WTC11 (cell line): ENCODE measurements around the gene SKAP1. TPM values are rescaled to one million over a fixed set of nuclear protein-coding genes. Genes with fewer than 3 reads are reported as not detected.

ENCODE experiments used
- ATAC-seq: fragments of 200-7000 bp; cut with Tn5 transposase; 2 replicates; pipeline ENCODE4 v1.10.0; 2021; ENCODE audit warnings: mild to moderate bottlenecking, moderate library complexity
- CTCF ChIA-PET: fragments of 300-600 bp; sonication (Branson Sonifier 250); formaldehyde crosslinking; loops from one replicate; lab custom pipeline; 2021; ENCODE audit warnings: antibody characterized with exemption; lab: Charles Lee
- POLR2A ChIA-PET: fragments of 350-600 bp; sonication (Branson Sonifier 250); formaldehyde crosslinking; loops from one replicate; lab custom pipeline; 2021; ENCODE audit warnings: antibody characterized with exemption; lab: Charles Lee
- DNase-seq: peaks from one replicate; pipeline ENCODE4 v3.0.0; 2021; ENCODE audit warnings: low spot score
- H3K27ac Mint-ChIP-seq: 2 replicates; pipeline ENCODE4 v1.8.0; 2021; ENCODE audit warnings: mixed read lengths
- H3K27me3 Mint-ChIP-seq: 2 replicates; pipeline ENCODE4 v1.8.0; 2021; ENCODE audit warnings: low read depth, mild to moderate bottlenecking, moderate library complexity, mixed read lengths
- H3K36me3 Mint-ChIP-seq: 2 replicates; pipeline ENCODE4 v1.8.0; 2021; ENCODE audit warnings: mixed read lengths
- H3K4me1 Mint-ChIP-seq: 2 replicates; pipeline ENCODE4 v1.8.0; 2022; ENCODE audit warnings: mixed read lengths
- H3K4me3 Mint-ChIP-seq: 2 replicates; pipeline ENCODE4 v1.8.0; 2021; ENCODE audit warnings: mild to moderate bottlenecking, moderate library complexity, mixed read lengths
- H3K9me3 Mint-ChIP-seq: 2 replicates; pipeline ENCODE4 v1.8.0; 2021; ENCODE audit warnings: mixed read lengths
- ATF3 ChIP-seq: sonication (generic); formaldehyde crosslinking; conservative IDR thresholded peaks from 2 replicates; pipeline ENCODE4 v1.8.1; 2022; ENCODE audit warnings: mild to moderate bottlenecking, missing genetic modification reagents
- CREB1 ChIP-seq: sonication (generic); formaldehyde crosslinking; IDR thresholded peaks from 2 replicates; pipeline ENCODE4 v1.8.0; 2023; ENCODE audit warnings: mild to moderate bottlenecking, missing genetic modification reagents
- CREM ChIP-seq: sonication (generic); formaldehyde crosslinking; IDR thresholded peaks from 2 replicates; pipeline ENCODE4 v1.8.1; 2022; ENCODE audit warnings: mild to moderate bottlenecking, missing genetic modification reagents, moderate library complexity
- ESRRA ChIP-seq: sonication (generic); formaldehyde crosslinking; IDR thresholded peaks from 2 replicates; pipeline ENCODE4 v1.8.1; 2022; ENCODE audit warnings: mild to moderate bottlenecking, missing genetic modification reagents, borderline replicate concordance
- FOXJ3 ChIP-seq: sonication (generic); formaldehyde crosslinking; IDR thresholded peaks from 2 replicates; pipeline ENCODE4 v1.9.0; 2021; ENCODE audit warnings: missing genetic modification reagents, mild to moderate bottlenecking, borderline replicate concordance
- GTF2I ChIP-seq: fragments of 250-450 bp; sonication (Bioruptor Pico); conservative IDR thresholded peaks from 2 replicates; pipeline ENCODE4 v1.4.0; 2021; ENCODE audit warnings: mild to moderate bottlenecking
- IRF2 ChIP-seq: sonication (generic); formaldehyde crosslinking; IDR thresholded peaks from 2 replicates; pipeline ENCODE4 v1.8.0; 2022; ENCODE audit warnings: low read depth, missing genetic modification reagents, borderline replicate concordance
- KAT7 ChIP-seq: sonication (generic); formaldehyde crosslinking; IDR thresholded peaks from 2 replicates; pipeline ENCODE4 v1.8.1; 2023; ENCODE audit warnings: missing genetic modification reagents, mild to moderate bottlenecking, borderline replicate concordance
- MXD4 ChIP-seq: fragments of 250-450 bp; sonication (Bioruptor Pico); IDR thresholded peaks from 2 replicates; pipeline ENCODE4 v1.8.0; 2021; ENCODE audit warnings: mild to moderate bottlenecking, moderate library complexity, borderline replicate concordance
- OVOL2 ChIP-seq: fragments of 250-450 bp; sonication (Bioruptor Pico); IDR thresholded peaks from 2 replicates; pipeline ENCODE4 v1.9.0; 2021; ENCODE audit warnings: mild to moderate bottlenecking, borderline replicate concordance
- SMAD3 ChIP-seq: sonication (generic); formaldehyde crosslinking; IDR thresholded peaks from 2 replicates; pipeline ENCODE4 v1.8.0; 2022; ENCODE audit warnings: missing genetic modification reagents, mild to moderate bottlenecking, borderline replicate concordance
- TCF7 ChIP-seq: sonication (generic); formaldehyde crosslinking; IDR thresholded peaks from 2 replicates; pipeline ENCODE4 v1.8.0; 2022; ENCODE audit warnings: mild to moderate bottlenecking, low read depth, missing genetic modification reagents, moderate library complexity
- TEAD1 ChIP-seq: sonication (generic); formaldehyde crosslinking; IDR thresholded peaks from 2 replicates; pipeline ENCODE4 v1.8.0; 2022; ENCODE audit warnings: mild to moderate bottlenecking, missing genetic modification reagents
- TP53 ChIP-seq: sonication (generic); formaldehyde crosslinking; IDR thresholded peaks from 2 replicates; pipeline ENCODE4 v1.8.1; 2023; ENCODE audit warnings: mild to moderate bottlenecking, missing genetic modification reagents
- ZNF317 ChIP-seq: sonication (generic); formaldehyde crosslinking; IDR thresholded peaks from 2 replicates; pipeline ENCODE4 v1.8.1; 2023; ENCODE audit warnings: low read depth, mild to moderate bottlenecking, moderate library complexity, missing genetic modification reagents, borderline replicate concordance
- ZNF416 ChIP-seq: fragments of 250-450 bp; sonication (Bioruptor Pico); IDR thresholded peaks from 2 replicates; pipeline ENCODE4 v1.9.0; 2021; ENCODE audit warnings: mild to moderate bottlenecking, inconsistent platforms
- ZSCAN18 ChIP-seq: fragments of 250-450 bp; sonication (Bioruptor Pico); IDR thresholded peaks from 2 replicates; pipeline ENCODE4 v2.1.2; 2022; ENCODE audit warnings: mild to moderate bottlenecking, moderate library complexity
- total RNA-seq: library from RNA; stranded (reverse); gene quantifications from 3 replicates; pipeline ENCODE4 v1.2.3, GENCODE V29; 2021
- TF ChIP-seq, protein P1 (sequence below): sonication (generic); formaldehyde crosslinking; IDR thresholded peaks from 2 replicates; pipeline ENCODE4 v1.8.1; 2023; ENCODE audit warnings: mild to moderate bottlenecking, missing genetic modification reagents, moderate library complexity
- TF ChIP-seq, protein P2 (sequence below): sonication (generic); formaldehyde crosslinking; IDR thresholded peaks from 2 replicates; pipeline ENCODE4 v1.8.0; 2022; ENCODE audit warnings: mild to moderate bottlenecking, missing genetic modification reagents
- TF ChIP-seq, protein P3 (sequence below): sonication (generic); formaldehyde crosslinking; IDR thresholded peaks from 2 replicates; pipeline ENCODE4 v1.8.1; 2023; ENCODE audit warnings: mild to moderate bottlenecking, missing genetic modification reagents, moderate library complexity

Gene SKAP1
- total RNA-seq, 1 experiment from 2014 or later, result not detected

- ChIA-PET CTCF (interaction anchor here (0.8 to 3.0 kb wide), 3 partner anchors 12 to 36 kb away, joined by 4 to 14 read pairs (median 6); no protein-coding TSS in a partner anchor), POLR2A (no interaction called here)
- no peak overlapping the region for H3K4me3 Mint-ChIP-seq
- no peak for ATAC-seq
- no peaks in the 10 kb centered on the region for H3K36me3 Mint-ChIP-seq
- H3K4me1 Mint-ChIP-seq, result peaks cover 5% of the 10 kb centered on the region
- DNase-seq, result no peak
- TF ChIP-seq ZNF317 (CRISPR knock-in tag), result no peak
- H3K9me3 Mint-ChIP-seq, result no peaks in the 10 kb centered on the region
- no peaks in the 10 kb centered on the region; the same call in 1 of the 2 replicates for H3K27me3 Mint-ChIP-seq
- no peak overlapping the region for H3K27ac Mint-ChIP-seq
These were observed 134.4 kb downstream of the SKAP1 start for GRCh38 chr17:48295362-48296288.

DNA sequence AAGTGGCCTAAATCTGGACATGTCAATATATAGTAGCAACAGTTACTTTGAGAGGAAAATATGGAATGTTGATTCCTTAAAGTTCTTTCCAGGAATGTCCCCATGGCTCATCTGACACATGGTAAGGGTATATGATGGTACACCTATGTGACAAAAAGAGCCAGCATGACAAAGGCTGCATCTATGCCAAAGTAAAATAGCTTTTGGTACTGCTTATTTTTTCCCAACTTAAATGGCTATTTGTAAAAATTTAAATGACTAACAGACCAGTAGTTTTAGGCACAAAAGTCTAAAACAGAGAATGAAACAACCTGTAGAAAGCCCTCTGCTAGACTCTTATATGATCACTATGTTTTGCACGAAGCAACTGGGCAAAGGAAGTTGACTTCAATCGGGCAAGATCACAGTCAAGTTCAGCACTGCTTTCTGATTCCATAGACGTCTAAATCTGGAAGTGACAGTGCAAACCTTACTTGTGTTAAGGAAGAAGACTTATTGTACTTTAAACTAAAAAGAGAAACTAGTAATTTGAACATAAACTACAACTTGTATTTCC is 135.1 kb downstream of the SKAP1 start:
- H3K27me3 Mint-ChIP-seq, result no peaks in the 10 kb centered on the region
- POLR2A ChIA-PET, result no interaction called here
- ATAC-seq, result no peak

DNA sequence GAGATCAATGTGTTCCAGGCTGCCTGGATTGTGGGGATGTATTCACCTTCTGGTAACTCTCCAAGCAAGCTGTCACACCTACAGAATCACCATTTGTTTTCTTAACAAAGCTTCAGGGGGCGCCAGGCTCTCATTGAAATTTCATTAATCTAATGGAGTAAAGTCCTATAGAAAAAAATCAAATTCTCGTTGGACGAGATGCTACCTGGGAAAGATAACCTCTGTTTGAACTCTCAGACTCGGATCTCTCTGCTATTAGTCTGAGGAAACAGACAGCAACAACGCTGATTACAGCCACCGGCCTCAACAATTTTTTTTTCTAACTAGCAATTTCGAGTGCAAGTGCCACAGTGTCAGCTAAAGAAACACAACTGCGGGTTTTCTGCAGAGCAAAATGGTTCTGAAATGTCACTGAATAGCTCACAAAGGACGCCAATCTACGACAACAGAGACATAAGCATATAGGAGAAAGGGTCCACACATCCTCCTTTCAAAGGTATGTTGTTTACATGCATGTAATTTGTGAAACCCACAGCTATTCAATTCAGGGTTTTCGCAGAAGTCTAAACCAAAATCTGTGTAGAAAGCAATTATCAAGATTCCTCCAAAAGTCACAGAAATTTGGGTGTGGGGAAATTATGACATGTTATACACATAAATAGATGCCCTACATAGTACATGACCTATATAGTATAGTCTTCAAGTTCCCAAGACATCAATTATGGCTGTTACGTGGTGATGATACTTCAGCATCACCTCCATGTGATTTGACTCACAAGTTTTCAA is 135.8 kb downstream of the SKAP1 start:
- ChIA-PET CTCF (interaction anchor here (0.6 to 3.0 kb wide), 11 partner anchors 9 to 355 kb away, joined by 3 to 14 read pairs (median 6); no protein-coding TSS in a partner anchor), POLR2A (no interaction called here)
- Mint-ChIP-seq H3K27ac (no peak overlapping the region), H3K4me3 (no peak overlapping the region), H3K9me3 (no peaks in the 10 kb centered on the region), H3K36me3 (no peaks in the 10 kb centered on the region), H3K4me1 (peaks cover 5% of the 10 kb centered on the region), H3K27me3 (no peaks in the 10 kb centered on the region)
- ATAC-seq (peak; percentile 43; the same call in 1 of the 2 replicates), DNase-seq (no peak)
- TF ChIP-seq GTF2I (CRISPR knock-in tag) (no peak), ESRRA (CRISPR knock-in tag) (no peak), TCF7 (CRISPR knock-in tag) (no peak), CREB1 (no peak), TEAD1 (CRISPR knock-in tag) (no peak), IRF2 (no peak), TP53 (CRISPR knock-in tag) (no peak), CREM (CRISPR knock-in tag) (no peak), ZNF317 (CRISPR knock-in tag) (no peak), ZNF416 (CRISPR knock-in tag) (no peak), ZSCAN18 (CRISPR knock-in tag) (no peak)
- TF ChIP-seq, protein P1, sequence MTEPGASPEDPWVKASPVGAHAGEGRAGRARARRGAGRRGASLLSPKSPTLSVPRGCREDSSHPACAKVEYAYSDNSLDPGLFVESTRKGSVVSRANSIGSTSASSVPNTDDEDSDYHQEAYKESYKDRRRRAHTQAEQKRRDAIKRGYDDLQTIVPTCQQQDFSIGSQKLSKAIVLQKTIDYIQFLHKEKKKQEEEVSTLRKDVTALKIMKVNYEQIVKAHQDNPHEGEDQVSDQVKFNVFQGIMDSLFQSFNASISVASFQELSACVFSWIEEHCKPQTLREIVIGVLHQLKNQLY (CRISPR knock-in tag), result no peak

More for the DNA sequence above, 135.1 kb downstream of the SKAP1 start:
- Mint-ChIP-seq H3K4me1 (peaks cover 5% of the 10 kb centered on the region), H3K9me3 (no peaks in the 10 kb centered on the region), H3K36me3 (no peaks in the 10 kb centered on the region), H3K4me3 (no peak overlapping the region), H3K27ac (no peak overlapping the region)
- CTCF ChIA-PET, result interaction anchor here (0.6 to 3.0 kb wide), 6 partner anchors 13 to 66 kb away, joined by 3 to 14 read pairs (median 6); no protein-coding TSS in a partner anchor
- TF ChIP-seq, protein P2, sequence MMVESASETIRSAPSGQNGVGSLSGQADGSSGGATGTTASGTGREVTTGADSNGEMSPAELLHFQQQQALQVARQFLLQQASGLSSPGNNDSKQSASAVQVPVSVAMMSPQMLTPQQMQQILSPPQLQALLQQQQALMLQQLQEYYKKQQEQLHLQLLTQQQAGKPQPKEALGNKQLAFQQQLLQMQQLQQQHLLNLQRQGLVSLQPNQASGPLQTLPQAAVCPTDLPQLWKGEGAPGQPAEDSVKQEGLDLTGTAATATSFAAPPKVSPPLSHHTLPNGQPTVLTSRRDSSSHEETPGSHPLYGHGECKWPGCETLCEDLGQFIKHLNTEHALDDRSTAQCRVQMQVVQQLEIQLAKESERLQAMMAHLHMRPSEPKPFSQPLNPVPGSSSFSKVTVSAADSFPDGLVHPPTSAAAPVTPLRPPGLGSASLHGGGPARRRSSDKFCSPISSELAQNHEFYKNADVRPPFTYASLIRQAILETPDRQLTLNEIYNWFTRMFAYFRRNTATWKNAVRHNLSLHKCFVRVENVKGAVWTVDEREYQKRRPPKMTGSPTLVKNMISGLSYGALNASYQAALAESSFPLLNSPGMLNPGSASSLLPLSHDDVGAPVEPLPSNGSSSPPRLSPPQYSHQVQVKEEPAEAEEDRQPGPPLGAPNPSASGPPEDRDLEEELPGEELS, result no peak
- no peak for TF ChIP-seq FOXJ3 (CRISPR knock-in tag)
- no peak for TF ChIP-seq ESRRA (CRISPR knock-in tag)
- no peak for TF ChIP-seq SMAD3
- TF ChIP-seq OVOL2 (CRISPR knock-in tag), result no peak
- TF ChIP-seq MXD4 (CRISPR knock-in tag), result no peak
- TF ChIP-seq, protein P3, sequence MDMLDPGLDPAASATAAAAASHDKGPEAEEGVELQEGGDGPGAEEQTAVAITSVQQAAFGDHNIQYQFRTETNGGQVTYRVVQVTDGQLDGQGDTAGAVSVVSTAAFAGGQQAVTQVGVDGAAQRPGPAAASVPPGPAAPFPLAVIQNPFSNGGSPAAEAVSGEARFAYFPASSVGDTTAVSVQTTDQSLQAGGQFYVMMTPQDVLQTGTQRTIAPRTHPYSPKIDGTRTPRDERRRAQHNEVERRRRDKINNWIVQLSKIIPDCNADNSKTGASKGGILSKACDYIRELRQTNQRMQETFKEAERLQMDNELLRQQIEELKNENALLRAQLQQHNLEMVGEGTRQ (CRISPR knock-in tag), result no peak
- no peak for TF ChIP-seq TP53 (CRISPR knock-in tag)
- TF ChIP-seq ATF3 (CRISPR knock-in tag), result no peak
- no peak for TF ChIP-seq KAT7
- DNase-seq, result no peak
